Measurements from ENCODE around the gene CLEC4C. TPM values are rescaled to one million over a fixed set of nuclear protein-coding genes. Genes with fewer than 3 reads are reported as not detected.
"Not testable (repeated sequence)": the region's sequence is repeated elsewhere in the genome, so short reads cannot be mapped to it uniquely, and the experiment has no call there.

CLEC4C gene
- total and polyA plus RNA-seq, 2 donors (not counting 1 experiment from before 2014, with no cell fraction given), result 0.39 to 1.4 TPM

GRCh38 chr12:7784701-7785100 is 37.5 kb upstream of the CLEC4C start:
- Histone ChIP-seq H3K4me1 (ENCODE audit: control insufficient read depth in 2 of 2, insufficient read depth in 2 of 2, low read length in 2 of 2) (no peaks in the 10 kb centered on the region), H3K27me3 (replicated peaks in 1 of 4; ENCODE audit: control extremely low read depth in 1 of 4, control insufficient read depth in 3 of 4, insufficient read depth in 4 of 4, low read length in 3 of 4) (no peaks in the 10 kb centered on the region), H3K36me3 (replicated peaks in 1 of 2; ENCODE audit: control extremely low read depth in 1 of 2, control insufficient read depth in 1 of 2, extremely low read depth in 1 of 2, insufficient read depth in 2 of 2, low read length in 1 of 2) (no peaks in the 10 kb centered on the region), H2AFZ (ENCODE audit: insufficient read depth, low read depth, low read length, poor library complexity, severe bottlenecking) (no peak overlapping the region), H3K27ac (ENCODE audit: low read length in 2 of 2) (no peak overlapping the region), H4K20me1 (ENCODE audit: control insufficient read depth, insufficient read depth, low read length, poor library complexity, severe bottlenecking) (no peaks in the 10 kb centered on the region), H3K79me2 (ENCODE audit: control insufficient read depth, insufficient read depth, low read length) (no peaks in the 10 kb centered on the region), H3K4me2 (replicated peaks; ENCODE audit: low read depth, low read length, poor library complexity, severe bottlenecking) (no peak overlapping the region), H3K9ac (ENCODE audit: low read length) (no peak overlapping the region), H3K9me3 (ENCODE audit: control extremely low read depth in 1 of 3, control insufficient read depth in 2 of 3, insufficient read depth in 1 of 3, low read length in 2 of 3) (no peaks in the 10 kb centered on the region), H3K4me3 (ENCODE audit: control extremely low read depth in 1 of 5, extremely low read depth in 1 of 5, insufficient read depth in 1 of 5, low read depth in 2 of 5, low read length in 4 of 5) (no peak overlapping the region)
- H3K4me3 Mint-ChIP-seq, result no peak overlapping the region
- H3K27ac Mint-ChIP-seq, result no peak overlapping the region
- intact Hi-C loops (cut with micrococcal nuclease), result no loop called here
- DNase-seq (no peak), ATAC-seq (ENCODE audit: low read depth) (no peak)
- no CpG with 5 or more reads among the region's 2 CpGs for WGBS (ENCODE audit: insufficient coverage)
- no peaks in the 10 kb centered on the region for H3K4me1 Mint-ChIP-seq
- ChIA-PET POLR2A (no interaction called here), CTCF (interaction anchor here (0.7 kb wide), 1 partner anchor 20 kb away, joined by 3 read pairs; no protein-coding TSS in a partner anchor)
- peaks cover 9% of the 10 kb centered on the region for H3K27me3 Mint-ChIP-seq
- TF ChIP-seq, protein P1, sequence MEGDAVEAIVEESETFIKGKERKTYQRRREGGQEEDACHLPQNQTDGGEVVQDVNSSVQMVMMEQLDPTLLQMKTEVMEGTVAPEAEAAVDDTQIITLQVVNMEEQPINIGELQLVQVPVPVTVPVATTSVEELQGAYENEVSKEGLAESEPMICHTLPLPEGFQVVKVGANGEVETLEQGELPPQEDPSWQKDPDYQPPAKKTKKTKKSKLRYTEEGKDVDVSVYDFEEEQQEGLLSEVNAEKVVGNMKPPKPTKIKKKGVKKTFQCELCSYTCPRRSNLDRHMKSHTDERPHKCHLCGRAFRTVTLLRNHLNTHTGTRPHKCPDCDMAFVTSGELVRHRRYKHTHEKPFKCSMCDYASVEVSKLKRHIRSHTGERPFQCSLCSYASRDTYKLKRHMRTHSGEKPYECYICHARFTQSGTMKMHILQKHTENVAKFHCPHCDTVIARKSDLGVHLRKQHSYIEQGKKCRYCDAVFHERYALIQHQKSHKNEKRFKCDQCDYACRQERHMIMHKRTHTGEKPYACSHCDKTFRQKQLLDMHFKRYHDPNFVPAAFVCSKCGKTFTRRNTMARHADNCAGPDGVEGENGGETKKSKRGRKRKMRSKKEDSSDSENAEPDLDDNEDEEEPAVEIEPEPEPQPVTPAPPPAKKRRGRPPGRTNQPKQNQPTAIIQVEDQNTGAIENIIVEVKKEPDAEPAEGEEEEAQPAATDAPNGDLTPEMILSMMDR (IDR thresholded peaks at IDR 0.05), result no peak
- no peak for TF ChIP-seq EZH2 (IDR thresholded peaks at IDR 0.05; ENCODE audit: borderline replicate concordance, insufficient read depth, low read depth, low read length, poor library complexity, severe bottlenecking)
- H3K9me3 Mint-ChIP-seq (ENCODE audit: insufficient read depth), result no peaks in the 10 kb centered on the region

- H4K20me1 ChIP-seq (ENCODE audit: control insufficient read depth, insufficient read depth, low read length, poor library complexity, severe bottlenecking); H3K36me3 ChIP-seq (replicated peaks in 1 of 2; ENCODE audit: control extremely low read depth in 1 of 2, control insufficient read depth in 1 of 2, extremely low read depth in 1 of 2, insufficient read depth in 2 of 2, low read length in 1 of 2); H3K4me1 ChIP-seq (ENCODE audit: control insufficient read depth in 2 of 2, insufficient read depth in 2 of 2, low read length in 2 of 2); DNase-seq; POLR2A ChIA-PET; H3K4me1 Mint-ChIP-seq; CTCF ChIA-PET; H3K9me3 Mint-ChIP-seq (ENCODE audit: insufficient read depth); H3K4me3 Mint-ChIP-seq; H3K27ac ChIP-seq (ENCODE audit: low read length in 2 of 2); H3K27ac Mint-ChIP-seq; H3K4me2 ChIP-seq (replicated peaks; ENCODE audit: low read depth, low read length, poor library complexity, severe bottlenecking); H2AFZ ChIP-seq (ENCODE audit: insufficient read depth, low read depth, low read length, poor library complexity, severe bottlenecking); H3K27me3 ChIP-seq (replicated peaks in 1 of 4; ENCODE audit: control extremely low read depth in 1 of 4, control insufficient read depth in 3 of 4, insufficient read depth in 4 of 4, low read length in 3 of 4); H3K9me3 ChIP-seq (ENCODE audit: control extremely low read depth in 1 of 3, control insufficient read depth in 2 of 3, insufficient read depth in 1 of 3, low read length in 2 of 3); H3K27me3 Mint-ChIP-seq; H3K79me2 ChIP-seq (ENCODE audit: control insufficient read depth, insufficient read depth, low read length); H3K9ac ChIP-seq (ENCODE audit: low read length); intact Hi-C loops (cut with micrococcal nuclease); H3K4me3 ChIP-seq (ENCODE audit: control extremely low read depth in 1 of 5, extremely low read depth in 1 of 5, insufficient read depth in 1 of 5, low read depth in 2 of 5, low read length in 4 of 5); ATAC-seq (ENCODE audit: low read depth): not testable (repeated sequence)
- WGBS (ENCODE audit: insufficient coverage), result 87% methylated on average over 3 of the region's 9 CpGs
Observed at GRCh38 chr12:7783433-7783832, 36.3 kb upstream of the CLEC4C start.

Measured in B cell (primary cell).